Stomach (tissue), 9 donors: ENCODE results near the gene RP2. TPM values are rescaled to one million over a fixed set of nuclear protein-coding genes. Genes with fewer than 3 reads are reported as not detected.

Experiments
- DNase-seq, 2 donors: peaks; one replicate each; pipeline versions ENCODE4 v3.0.0 to v3.0.0-alpha.2; 2013 to 2019
- H3K27ac ChIP-seq, 5 donors: fragments of 200-600 bp in 4 of 5; sonication (generic) in 4 of 5; one replicate each; pipeline ENCODE4 v1.5.1; 2013 to 2019; ENCODE audit warnings: mild to moderate bottlenecking in 1 of 5, moderate library complexity in 1 of 5
- H3K27me3 ChIP-seq, 3 donors: fragments of 200-600 bp; sonication (generic); one replicate each; pipeline ENCODE4 v1.5.1; 2017 to 2019; ENCODE audit warnings: mixed run types in 1 of 3
- H3K36me3 ChIP-seq, 4 donors: fragments of 200-600 bp; sonication (generic); 1 replicate in 3 of 4; 2 replicates in 1 of 4; pipeline ENCODE4 v1.5.1; 2016 to 2019
- H3K4me1 ChIP-seq, 4 donors: fragments of 200-600 bp; sonication (generic); one replicate each; pipeline ENCODE4 v1.5.1; 2016 to 2019
- H3K4me3 ChIP-seq, 4 donors: fragments of 200-600 bp; sonication (generic) in 3 of 4; one replicate each; pipeline ENCODE4 v1.5.1; 2016 to 2019; ENCODE audit warnings: mild to moderate bottlenecking in 1 of 4
- H3K9me3 ChIP-seq, 4 donors: fragments of 200-600 bp; sonication (generic); one replicate each; pipeline ENCODE4 v1.5.1; 2016 to 2019
- EP300 ChIP-seq: sonication (generic); formaldehyde crosslinking; IDR thresholded peaks from one replicate; pipeline ENCODE4 v1.6.1; 2017; ENCODE audit warnings: antibody characterized with exemption
- POLR2A ChIP-seq, 4 donors: fragments of 450-650 bp; IDR thresholded peaks; one replicate each; pipeline ENCODE4 v1.6.1; 2016; ENCODE audit warnings: antibody characterized with exemption in 4 of 4, control low read depth in 2 of 4, mild to moderate bottlenecking in 1 of 4, moderate library complexity in 1 of 4
- POLR2AphosphoS5 ChIP-seq, 3 donors: sonication (generic); formaldehyde crosslinking; IDR thresholded peaks; one replicate each; pipeline ENCODE4 v1.6.1; 2016; ENCODE audit warnings: antibody characterized with exemption in 3 of 3
- WGBS, 5 donors: extraction: QIAGEN DNeasy Blood & Tissue Kit in 3 of 5; methylation state at CpG; one replicate each; pipeline versions ENCODE4 v1.1.5 to v1.1.7; 2013 to 2018; 5-methylcytosine and 5-hydroxymethylcytosine counted together
- intact Hi-C: fragments of 100-400 bp; cut with DNase I; formaldehyde crosslinking; loops from one replicate; pipeline ENCODE4 v1.15.1; 2023; ENCODE audit warnings: low total_unique reads
- polyA plus RNA-seq, 3 donors: library from polyadenylated mRNA; stranded (reverse); fragments of 200-250 nt; gene quantifications; one replicate each; pipeline ENCODE4 v1.2.3, GENCODE V29; 2013
- total RNA-seq, 5 donors: library from RNA; depleted of rRNA; stranded (reverse); fragments of >200 nt; gene quantifications; one replicate each; pipeline versions ENCODE4 v1.1.0 to v1.2.3, GENCODE V29; 2014 to 2016
- TF ChIP-seq, protein P1 (sequence below), 7 experiments: fragments of 450-650 bp in 4 of 7; fragments of 200-600 bp in 3 of 7; sonication (generic) in 3 of 7; IDR thresholded peaks; one replicate each; pipeline ENCODE4 v1.5.1; 2016 to 2019; ENCODE audit warnings: antibody characterized with exemption in 7 of 7, control low read depth in 2 of 7, mild to moderate bottlenecking in 1 of 7
- donor health status: healthy with polysubstance abuse.
- donor health status: Bipolar disorder and iron deficiency.
- donor health status: healthy.

Gene RP2
- total and polyA plus RNA-seq, 8 donors: 0.58 to 25.5 (median 6.7) TPM

DNA sequence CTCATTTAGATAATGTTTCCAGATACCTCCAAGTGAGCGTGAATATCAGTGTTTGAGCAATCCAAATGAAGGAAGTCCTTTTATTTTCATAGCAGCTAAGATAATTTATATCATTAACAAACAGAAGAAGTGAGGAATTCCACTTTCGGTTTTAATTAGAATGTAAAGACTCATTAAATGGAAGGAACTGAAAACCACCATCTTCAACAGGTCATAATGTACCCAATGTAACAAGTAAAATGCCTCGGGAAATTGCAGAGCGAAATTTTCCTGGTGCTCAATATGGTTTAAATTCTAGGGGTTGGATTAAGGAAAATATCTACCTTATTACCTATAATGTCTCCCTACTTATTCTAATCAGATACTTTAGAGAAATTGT lies 44.0 kb upstream of the RP2 start:
- DNase-seq: no peak
- Histone ChIP-seq H3K36me3 (no peaks in the 10 kb centered on the region), H3K27ac (peak overlapping the region in 4 of 5 donors; percentile 44 to 78 (median 62)), H3K4me1 (peaks cover 0 to 19% (median 14%) of the 10 kb centered on the region in 4 donors), H3K4me3 (no peak overlapping the region), H3K27me3 (no peaks in the 10 kb centered on the region), H3K9me3 (no peaks in the 10 kb centered on the region)
- TF ChIP-seq, protein P1, sequence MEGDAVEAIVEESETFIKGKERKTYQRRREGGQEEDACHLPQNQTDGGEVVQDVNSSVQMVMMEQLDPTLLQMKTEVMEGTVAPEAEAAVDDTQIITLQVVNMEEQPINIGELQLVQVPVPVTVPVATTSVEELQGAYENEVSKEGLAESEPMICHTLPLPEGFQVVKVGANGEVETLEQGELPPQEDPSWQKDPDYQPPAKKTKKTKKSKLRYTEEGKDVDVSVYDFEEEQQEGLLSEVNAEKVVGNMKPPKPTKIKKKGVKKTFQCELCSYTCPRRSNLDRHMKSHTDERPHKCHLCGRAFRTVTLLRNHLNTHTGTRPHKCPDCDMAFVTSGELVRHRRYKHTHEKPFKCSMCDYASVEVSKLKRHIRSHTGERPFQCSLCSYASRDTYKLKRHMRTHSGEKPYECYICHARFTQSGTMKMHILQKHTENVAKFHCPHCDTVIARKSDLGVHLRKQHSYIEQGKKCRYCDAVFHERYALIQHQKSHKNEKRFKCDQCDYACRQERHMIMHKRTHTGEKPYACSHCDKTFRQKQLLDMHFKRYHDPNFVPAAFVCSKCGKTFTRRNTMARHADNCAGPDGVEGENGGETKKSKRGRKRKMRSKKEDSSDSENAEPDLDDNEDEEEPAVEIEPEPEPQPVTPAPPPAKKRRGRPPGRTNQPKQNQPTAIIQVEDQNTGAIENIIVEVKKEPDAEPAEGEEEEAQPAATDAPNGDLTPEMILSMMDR (IDR thresholded peaks at IDR 0.05): no peak
- TF ChIP-seq POLR2AphosphoS5 (IDR thresholded peaks at IDR 0.05): no peak
- intact Hi-C loops: no loop called here
- 14 to 38% (median 28%) methylated on average over 4 of the region's 4 CpGs for WGBS, 5 donors

DNA sequence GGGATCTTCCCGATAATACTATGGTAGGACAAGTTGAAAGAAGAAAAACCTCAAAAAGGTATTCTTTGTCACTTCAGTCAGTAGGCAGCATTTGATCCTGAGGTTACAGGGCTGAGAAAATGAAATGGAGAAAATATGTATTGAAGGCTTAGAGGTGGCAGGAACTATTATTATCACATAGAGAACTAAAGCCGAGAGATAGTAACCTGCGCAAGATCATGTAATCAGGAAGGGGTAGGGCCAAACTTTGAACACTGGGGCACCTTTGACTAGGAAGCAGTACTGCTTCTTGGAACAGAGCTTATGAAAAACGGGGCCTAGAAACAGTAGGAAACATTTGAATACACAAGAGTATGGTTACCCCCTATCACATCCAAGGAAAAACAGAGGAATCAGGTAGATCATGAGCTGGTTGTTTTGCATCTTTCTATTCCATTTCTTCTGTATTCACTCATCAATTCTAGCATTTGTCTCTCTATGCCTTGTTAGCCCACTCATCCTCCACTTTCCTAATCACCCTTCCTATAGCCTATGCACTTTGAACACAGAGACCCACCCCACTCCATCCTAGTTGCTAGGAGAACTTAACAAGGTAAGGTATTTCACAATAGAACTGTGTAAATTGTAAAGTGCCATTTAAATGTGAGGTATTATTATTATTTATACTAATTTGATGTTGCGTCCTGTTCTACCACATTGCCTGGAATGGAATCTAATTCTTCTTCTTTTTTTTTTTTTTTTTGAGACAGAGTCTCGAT lies 43.3 kb upstream of the RP2 start:
- peak overlapping the region in 4 of 5 donors; percentile 44 to 78 (median 62) for H3K27ac ChIP-seq
- intact Hi-C loops: no loop called here
- no peaks in the 10 kb centered on the region for H3K27me3 ChIP-seq

DNA sequence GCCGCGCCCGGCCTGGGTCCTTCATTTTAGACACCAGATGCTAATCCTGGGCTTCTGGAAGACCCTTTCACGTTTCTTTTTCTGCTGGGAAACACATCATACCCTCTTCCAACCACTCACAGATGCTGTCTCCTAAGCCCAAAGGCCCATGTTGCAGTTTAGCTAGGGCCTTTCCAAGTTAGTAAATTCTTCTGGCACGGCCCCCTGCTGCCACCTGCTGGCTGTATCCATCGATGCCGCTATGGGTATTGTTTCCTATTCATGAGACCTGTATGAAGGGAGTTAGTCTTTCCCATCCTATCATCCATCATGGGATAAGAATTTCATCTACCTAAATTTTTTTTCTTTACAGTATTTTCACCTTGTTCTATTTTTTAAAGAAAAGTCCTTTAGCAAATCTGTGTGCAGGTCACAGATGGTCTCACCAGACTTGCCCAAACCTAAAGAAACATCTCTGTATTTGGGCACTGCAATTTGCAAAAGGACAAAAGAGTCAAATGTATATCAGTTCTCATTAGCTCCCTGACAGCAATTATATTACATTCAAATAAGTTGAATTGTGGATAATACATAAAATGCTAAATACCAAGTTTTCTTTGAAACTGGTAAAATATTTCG lies 40.2 kb upstream of the RP2 start:
- Histone ChIP-seq H3K27me3 (no peaks in the 10 kb centered on the region), H3K4me3 (no peak overlapping the region), H3K36me3 (no peaks in the 10 kb centered on the region), H3K4me1 (peaks cover 0 to 14% (median 10%) of the 10 kb centered on the region in 4 donors), H3K27ac (no peak overlapping the region), H3K9me3 (no peaks in the 10 kb centered on the region)
- DNase-seq: peak; percentile 83 to 87
- intact Hi-C loops: no loop called here
- TF ChIP-seq POLR2A (IDR thresholded peaks at IDR 0.05) (no peak), EP300 (no peak), POLR2AphosphoS5 (IDR thresholded peaks at IDR 0.05) (peak in 1 of 3 donors; percentile 43)
- TF ChIP-seq, protein P1 (IDR thresholded peaks at IDR 0.05): peak in 5 of 7 experiments; percentile 57 to 77 (median 61)
- 46 to 49% (median 48%) methylated on average over 8 of the region's 8 CpGs for WGBS, 5 donors

More for the DNA sequence above, 43.3 kb upstream of the RP2 start:
- Histone ChIP-seq H3K36me3 (no peaks in the 10 kb centered on the region), H3K4me3 (no peak overlapping the region), H3K4me1 (peaks cover 0 to 19% (median 14%) of the 10 kb centered on the region in 4 donors), H3K9me3 (no peaks in the 10 kb centered on the region)
- 43 to 84% (median 63%) methylated on average over 6 of the region's 6 CpGs for WGBS, 5 donors
- TF ChIP-seq EP300 (no peak), POLR2AphosphoS5 (IDR thresholded peaks at IDR 0.05) (no peak), POLR2A (IDR thresholded peaks at IDR 0.05) (no peak)
- TF ChIP-seq, protein P1 (IDR thresholded peaks at IDR 0.05): no peak
- peak in 1 of 2 donors; percentile 28 for DNase-seq

DNA sequence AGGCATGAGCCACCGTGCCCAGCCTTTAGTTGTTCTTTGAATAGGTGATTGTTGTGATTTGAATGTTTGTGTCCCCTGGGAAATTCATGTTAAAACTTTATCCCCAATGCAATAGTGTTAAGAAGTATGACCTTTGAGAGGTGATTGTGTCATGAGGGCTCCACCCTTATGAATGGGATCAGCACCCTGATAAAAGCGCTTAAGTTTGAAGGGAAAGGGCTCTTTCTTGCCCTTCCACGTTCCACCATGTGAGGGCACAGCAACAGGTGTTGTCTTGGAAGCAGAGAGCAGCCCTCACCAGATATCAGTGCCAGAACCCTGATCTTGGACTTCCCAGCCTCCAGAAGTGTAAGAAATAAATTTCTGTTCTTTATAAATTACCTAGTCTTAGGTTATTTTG lies 33.7 kb upstream of the RP2 start:
- H3K4me3 ChIP-seq: no peak overlapping the region
- H3K4me1 ChIP-seq: no peaks in the 10 kb centered on the region
- intact Hi-C loops: no loop called here
- TF ChIP-seq EP300 (no peak), POLR2AphosphoS5 (IDR thresholded peaks at IDR 0.05) (no peak), POLR2A (IDR thresholded peaks at IDR 0.05) (no peak)
- TF ChIP-seq, protein P1 (IDR thresholded peaks at IDR 0.05): peak in 1 of 7 experiments; percentile 12
- H3K9me3 ChIP-seq: no peaks in the 10 kb centered on the region
- 26 to 56% (median 41%) methylated on average over 3 of the region's 3 CpGs for whole genome bisulfite sequencing, 5 donors
- H3K27me3 ChIP-seq: peaks cover 0 to 9% (median 0%) of the 10 kb centered on the region in 3 donors
- no peak overlapping the region for H3K27ac ChIP-seq
- no peaks in the 10 kb centered on the region for H3K36me3 ChIP-seq
- no peak for DNase-seq
